Measurements from ENCODE around the gene SFSWAP.
"Not testable (repeated sequence)": the region's sequence is repeated elsewhere in the genome, so short reads cannot be mapped to it uniquely, and the experiment has no call there.

SFSWAP gene

GRCh38 chr12:131794061-131794460 is 83.2 kb downstream of the SFSWAP start:
- no peak for FAIRE-seq

- FAIRE-seq = no peak
These were observed 83.7 kb downstream of the SFSWAP start for GRCh38 chr12:131794573-131794972.

DNA sequence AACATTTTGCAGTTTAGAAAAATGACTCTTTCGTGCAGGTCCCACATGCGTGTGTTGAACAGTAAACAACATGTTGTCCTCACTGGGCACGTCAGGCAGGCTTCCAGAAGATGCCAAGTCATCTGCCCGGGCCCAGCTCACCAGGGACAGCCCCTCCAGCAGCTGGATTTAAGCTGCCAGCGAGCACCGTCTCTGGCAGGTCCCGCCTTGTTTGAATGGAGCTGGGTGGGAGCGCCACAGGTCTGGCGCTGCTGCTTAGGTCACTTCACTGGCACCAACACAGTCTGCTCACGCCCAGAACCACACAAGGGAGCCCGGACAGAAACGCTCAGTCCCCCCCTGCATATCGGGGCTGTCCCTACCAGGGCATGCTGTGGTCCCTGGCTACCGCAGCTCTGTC is 84.2 kb downstream of the SFSWAP start:
- FAIRE-seq = no peak

GRCh38 chr12:131795690-131796410 is 85.0 kb downstream of the SFSWAP start:
- no peak for FAIRE-seq

- no peak for FAIRE-seq
These were observed 85.5 kb downstream of the SFSWAP start for GRCh38 chr12:131796411-131796736.

- FAIRE-seq = no peak
These were observed 86.1 kb downstream of the SFSWAP start for GRCh38 chr12:131796754-131797587.

- FAIRE-seq = no peak
These were observed 86.7 kb downstream of the SFSWAP start for GRCh38 chr12:131797588-131797934.

GRCh38 chr12:131799195-131799594 is 88.3 kb downstream of the SFSWAP start:
- FAIRE-seq = no peak

DNA sequence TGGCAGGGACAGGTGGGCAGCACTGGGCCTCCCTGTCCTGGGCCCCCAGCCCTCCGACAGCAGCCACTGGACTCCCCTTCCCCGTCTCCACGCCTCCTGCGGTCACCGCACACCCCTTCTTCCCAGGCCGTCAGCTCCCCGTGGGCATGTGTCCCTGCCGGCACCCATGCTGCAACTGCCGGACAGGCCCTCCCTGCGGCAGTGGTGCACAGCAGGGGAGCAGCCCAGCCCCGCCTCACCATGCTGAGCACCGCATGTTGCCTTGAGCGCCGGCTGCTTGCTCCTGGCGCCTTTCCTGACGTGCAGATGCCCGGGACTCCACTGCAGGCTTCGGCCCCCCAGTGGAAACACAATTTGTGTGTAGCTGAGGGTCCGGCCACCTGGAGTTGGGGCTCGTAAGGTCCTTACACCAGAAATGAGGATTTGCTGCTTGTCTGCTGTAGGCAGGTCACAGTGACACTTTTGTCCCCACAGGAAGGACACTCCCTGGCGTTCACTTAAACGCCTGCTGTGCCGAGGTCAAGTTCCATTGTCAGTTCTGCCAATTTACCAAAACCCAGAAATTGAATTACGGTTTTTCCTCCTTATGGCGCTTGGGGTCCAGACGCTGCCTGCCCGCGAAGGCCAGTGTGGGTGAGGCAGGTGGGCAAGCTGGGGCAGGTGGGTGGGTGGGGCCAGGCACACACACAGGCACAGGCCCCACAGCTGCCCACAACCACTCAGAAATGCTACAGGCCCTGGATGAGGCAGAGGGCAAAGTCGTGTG is 89.1 kb downstream of the SFSWAP start:
- FAIRE-seq = no peak

DNA sequence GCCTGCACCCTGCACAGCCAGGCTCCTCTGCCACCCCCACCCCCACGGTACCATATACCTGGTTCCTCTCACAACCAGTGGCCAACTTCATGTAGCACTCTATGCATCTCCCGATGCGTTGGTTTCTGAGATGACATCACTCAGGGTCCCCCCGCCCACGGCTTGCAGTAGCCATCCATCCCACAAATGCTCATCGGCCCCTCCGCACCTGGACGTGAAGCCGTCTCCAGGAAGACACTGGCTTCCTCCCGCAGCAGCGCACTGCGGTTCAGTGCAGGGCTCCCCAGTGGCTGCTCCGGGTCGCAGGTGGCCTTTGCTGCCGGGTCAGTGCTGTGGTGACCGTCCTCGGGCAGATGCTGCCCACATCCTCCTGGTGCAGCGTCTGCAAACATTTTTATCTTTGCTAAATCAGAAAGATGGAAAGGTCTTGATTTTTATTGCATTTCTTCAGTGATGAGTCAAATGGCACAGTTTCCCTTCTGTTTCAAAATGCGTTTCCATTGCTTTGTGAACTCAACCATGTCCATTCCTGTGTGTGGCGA is 89.8 kb downstream of the SFSWAP start:
- no peak for FAIRE-seq

DNA sequence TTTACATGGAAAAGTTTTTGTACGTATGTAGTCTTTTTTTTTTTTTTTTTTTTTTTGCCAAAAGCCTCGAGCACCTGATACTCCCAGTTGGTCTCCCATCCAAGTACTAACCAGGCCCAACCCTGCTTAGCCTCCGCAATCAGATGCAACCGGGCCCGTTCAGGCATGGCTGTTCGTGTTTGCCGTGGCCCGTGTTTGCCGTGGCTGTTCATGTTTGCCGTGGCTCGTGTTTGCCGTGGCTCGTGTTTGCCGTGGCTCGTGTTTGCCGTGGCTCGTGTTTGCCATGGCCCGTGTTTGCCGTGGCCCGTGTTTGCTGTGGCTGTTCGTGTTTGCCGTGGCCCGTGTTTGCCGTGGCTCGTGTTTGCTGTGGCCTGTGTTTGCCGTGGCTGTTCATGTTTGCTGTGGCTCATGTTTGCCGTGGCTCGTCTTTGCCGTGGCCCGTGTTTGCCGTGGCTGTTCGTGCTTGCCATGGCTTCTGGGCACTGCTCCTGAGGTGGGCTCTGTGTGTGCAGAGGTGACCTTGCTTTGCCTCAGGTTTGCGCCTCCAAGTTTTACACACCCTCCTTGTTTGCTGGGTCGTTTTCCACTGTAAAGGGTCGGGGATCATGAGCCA is 90.5 kb downstream of the SFSWAP start:
- no peak for FAIRE-seq

GRCh38 chr12:131803961-131804521 is 93.2 kb downstream of the SFSWAP start:
- FAIRE-seq = no peak

GRCh38 chr12:131805421-131805820 is 94.5 kb downstream of the SFSWAP start:
- FAIRE-seq = no peak

DNA sequence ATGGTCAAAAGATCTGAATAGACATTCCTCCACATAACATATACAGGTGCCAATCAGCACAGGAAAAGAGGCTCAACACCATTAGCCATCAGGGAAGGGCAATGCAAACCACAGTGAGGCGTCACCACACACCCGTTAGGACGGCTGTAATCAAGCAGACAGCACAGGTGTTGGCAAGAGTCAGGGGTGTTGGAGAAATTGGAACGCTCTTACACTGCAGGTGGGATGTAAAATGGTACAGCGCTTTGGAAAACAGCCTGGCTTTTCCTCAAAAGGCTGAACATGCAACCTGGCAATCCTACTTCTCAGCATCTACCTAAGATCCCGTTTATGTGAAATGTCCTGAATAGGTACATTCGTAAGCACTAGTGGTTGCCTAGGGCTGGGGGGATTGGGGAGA is 95.8 kb downstream of the SFSWAP start:
- no peak for FAIRE-seq

DNA sequence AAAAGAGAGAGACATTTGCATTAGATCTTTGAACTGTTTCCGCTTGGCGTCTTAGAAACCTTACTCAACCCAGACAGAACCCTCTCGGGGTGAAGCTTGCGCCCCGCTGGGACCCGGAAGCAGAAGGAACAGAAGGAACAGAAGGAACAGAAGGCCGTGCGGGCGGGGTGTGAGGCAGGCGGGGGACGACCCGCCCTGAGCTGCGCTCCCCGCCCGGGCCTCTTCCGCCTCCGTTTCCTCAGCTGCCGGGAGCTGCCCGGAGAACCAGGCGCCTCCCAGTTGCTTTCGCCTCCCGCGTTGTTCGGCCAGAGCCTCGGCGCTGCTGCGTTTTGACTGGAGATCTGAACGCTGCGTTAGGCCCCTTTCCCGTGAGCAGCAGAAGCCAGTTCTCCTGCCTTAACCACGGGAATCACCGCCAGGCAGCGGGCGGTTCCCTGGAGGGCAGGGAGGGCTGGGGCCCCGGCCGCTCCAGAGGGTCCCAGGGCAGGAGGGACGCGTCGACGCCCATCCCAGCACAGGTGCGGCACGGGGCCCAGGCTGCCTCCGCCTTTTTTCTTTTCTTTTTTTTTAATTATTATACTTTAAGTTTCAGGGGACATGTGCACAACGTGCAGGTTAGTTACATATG is 98.0 kb downstream of the SFSWAP start:
- FAIRE-seq = no peak

GRCh38 chr12:131809476-131810254 is 98.8 kb downstream of the SFSWAP start:
- not testable (repeated sequence) for FAIRE-seq

GRCh38 chr12:131810726-131811125 is 99.8 kb downstream of the SFSWAP start:
- no peak for FAIRE-seq

DNA sequence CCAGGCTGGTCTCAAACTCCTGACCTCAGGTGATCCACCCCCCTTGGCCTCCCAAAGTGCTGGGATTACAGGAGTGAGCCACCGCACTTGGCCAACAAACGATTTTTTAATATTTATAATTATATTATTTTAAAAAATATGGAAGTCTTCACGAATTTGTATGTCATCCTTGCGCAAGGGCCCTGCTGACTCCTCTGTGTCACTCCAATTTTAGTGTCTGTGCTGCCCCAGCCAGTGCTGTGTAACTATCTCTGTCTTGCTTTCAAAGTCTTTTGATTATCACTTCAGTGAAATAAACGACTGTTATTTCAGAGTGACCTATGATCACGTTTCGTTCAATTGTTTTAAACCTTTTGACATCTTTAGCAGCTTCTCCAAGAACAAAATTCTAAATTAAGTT is 104.2 kb downstream of the SFSWAP start:
- no peak for FAIRE-seq

DNA sequence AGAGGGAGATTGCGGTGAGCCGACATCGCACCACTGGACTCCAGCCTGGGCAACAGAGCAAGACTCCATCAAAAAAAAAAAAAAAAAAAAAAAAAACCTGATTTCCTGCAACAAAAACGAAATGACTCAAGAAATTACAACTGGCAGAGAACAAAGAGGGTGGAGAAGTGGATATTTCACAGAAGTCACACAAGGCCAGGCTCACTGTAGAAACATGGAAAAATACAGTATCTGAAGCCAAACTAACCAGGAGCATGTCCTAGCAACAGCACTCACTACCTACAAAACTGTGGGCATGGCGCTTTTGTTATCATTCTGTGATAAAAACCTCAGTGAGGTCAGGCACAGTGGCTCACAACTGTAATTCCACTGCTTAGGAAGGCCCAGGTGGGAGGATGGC is 105.6 kb downstream of the SFSWAP start:
- FAIRE-seq = no peak

GRCh38 chr12:131817241-131817640 is 106.4 kb downstream of the SFSWAP start:
- no peak for FAIRE-seq
